ENCODE measurements around the gene SNUPN.

- TF ChIP-seq CTCF (conservative IDR thresholded peaks at IDR 0.05 in 1 of 2, IDR thresholded peaks at IDR 0.05 in 1 of 2; ENCODE audit: extremely low read depth in 1 of 2, insufficient read depth in 1 of 2, low read depth in 1 of 2, low read length in 2 of 2) = no peak
- TF ChIP-seq EZH2 (IDR thresholded peaks at IDR 0.05; ENCODE audit: borderline replicate concordance, low read length) = no peak
These were observed 47.9 kb downstream of the SNUPN start for GRCh38 chr15:75577401-75578172.
